K562 (cell line): ENCODE data around the gene TICAM1. TPM values are rescaled to one million over a fixed set of nuclear protein-coding genes. Genes with fewer than 3 reads are reported as not detected.

Experiments
- ADNP ChIP-seq: fragments of 200-800 bp; sonication (Bioruptor generic); IDR thresholded peaks from 2 replicates; pipeline ENCODE4 v1.6.1; 2016; ENCODE audit warnings: missing genetic modification characterization, missing compliant biosample characterization
- CHD4 ChIP-seq: fragments of 200-600 bp; sonication (generic); IDR thresholded peaks from 3 replicates; pipeline ENCODE4 v1.6.1; 2012; ENCODE audit warnings: low read depth, mild to moderate bottlenecking, mixed read lengths, low read length, inconsistent platforms; ENCODE audit not compliant: insufficient read depth, insufficient replicate concordance, poor library complexity, severe bottlenecking
- CSDE1 ChIP-seq, 2 experiments: fragments of 450-650 bp; IDR thresholded peaks; 2 replicates each; pipeline ENCODE4 v1.6.1; 2016; ENCODE audit warnings: mild to moderate bottlenecking in 1 of 2
- DPF2 ChIP-seq: fragments of 450-650 bp; IDR thresholded peaks from 2 replicates; pipeline ENCODE4 v1.6.1; 2016
- HDGF ChIP-seq: fragments of 450-650 bp; IDR thresholded peaks from 2 replicates; pipeline ENCODE4 v1.6.1; 2016
- HEY1 ChIP-seq: fragments of 250-450 bp; sonication (Bioruptor Pico); IDR thresholded peaks from 2 replicates; pipeline ENCODE4 v1.5.0; 2020; ENCODE audit warnings: mild to moderate bottlenecking, moderate library complexity, borderline replicate concordance
- HLTF ChIP-seq: fragments of 450-650 bp; IDR thresholded peaks from 2 replicates; pipeline ENCODE4 v1.6.1; 2016
- NFIC ChIP-seq: fragments of 450-650 bp; IDR thresholded peaks from 2 replicates; pipeline ENCODE4 v1.6.1; 2017; ENCODE audit warnings: mild to moderate bottlenecking, inconsistent platforms
- PCBP2 ChIP-seq: fragments of 200-400 bp; formaldehyde crosslinking; IDR thresholded peaks from 2 replicates; pipeline ENCODE4 v1.6.1; 2018; ENCODE audit warnings: low read length, low read depth, mild to moderate bottlenecking, moderate library complexity; ENCODE audit not compliant: poor library complexity, severe bottlenecking
- PHB2 ChIP-seq: fragments of 450-650 bp; IDR thresholded peaks from 2 replicates; pipeline ENCODE4 v1.6.1; 2017; ENCODE audit warnings: low read depth
- PHF20 ChIP-seq: fragments of 450-650 bp; IDR thresholded peaks from 2 replicates; pipeline ENCODE4 v1.6.1; 2018; ENCODE audit not compliant: partially characterized antibody
- POLR2H ChIP-seq: IDR thresholded peaks from 2 replicates; pipeline ENCODE4 v1.6.1; 2016; ENCODE audit warnings: missing genetic modification characterization, low read depth, mild to moderate bottlenecking, control low read depth, missing compliant biosample characterization, moderate library complexity
- PRPF4 ChIP-seq: fragments of 200-400 bp; formaldehyde crosslinking; IDR thresholded peaks from one replicate; pipeline ENCODE4 v1.6.1; 2017; ENCODE audit warnings: low read length, low read depth, mild to moderate bottlenecking; ENCODE audit not compliant: insufficient read depth, poor library complexity, severe bottlenecking
- RBM39 ChIP-seq: fragments of 200-400 bp; formaldehyde crosslinking; optimal IDR thresholded peaks from 2 replicates; pipeline ENCODE3; 2018; ENCODE audit warnings: low read depth, low read length
- ZNF644 ChIP-seq: fragments of 200-800 bp; sonication (Bioruptor generic); IDR thresholded peaks from 2 replicates; pipeline ENCODE4 v1.6.1; 2016; ENCODE audit warnings: low read depth, missing genetic modification characterization, missing compliant biosample characterization
- polyA plus RNA-seq, 8 experiments: library from polyadenylated mRNA; depleted of rRNA in 4 of 8; stranded (reverse) in 5 of 8; unstranded in 3 of 8; fragments of >200 nt; fragmentation: Nextera tagmentation in 2 of 8; fragmentation: Illumina TruSeq in 1 of 8; extraction: Ambion mirVana in 2 of 8; extraction: Trizol in 1 of 8; gene quantifications; 2 replicates each; pipeline versions ENCODE4 v1.2.1 to v1.2.3, GENCODE V29; 2011 to 2014; ENCODE audit warnings: inconsistent platforms in 1 of 8, missing spikeins in 1 of 8
- total RNA-seq, 7 experiments: library from RNA; depleted of rRNA in 6 of 7; stranded (reverse); fragments of >200 nt in 6 of 7; fragmentation: Illumina TruSeq in 2 of 7; extraction: Trizol in 2 of 7; gene quantifications; 2 replicates each; pipeline versions ENCODE4 v1.2.1 to v1.2.3, GENCODE V29; 2011 to 2021; ENCODE audit warnings: low replicate concordance in 1 of 7
- TF ChIP-seq, protein P1 (sequence below): IDR thresholded peaks from 2 replicates; pipeline ENCODE4 v1.6.1; 2016; ENCODE audit warnings: missing genetic modification characterization, missing compliant biosample characterization
- TF ChIP-seq, protein P2 (sequence below): fragments of 450-650 bp; formaldehyde crosslinking; IDR thresholded peaks from 2 replicates; pipeline ENCODE4 v1.4.0; 2022; ENCODE audit warnings: missing genetic modification characterization
- TF ChIP-seq, protein P3 (sequence below): fragments of 250-450 bp; sonication (Bioruptor Pico); IDR thresholded peaks from 2 replicates; pipeline ENCODE4 v1.5.0; 2020; ENCODE audit warnings: mild to moderate bottlenecking, borderline replicate concordance
- TF ChIP-seq, protein P4 (sequence below), 2 experiments: fragments of 150-350 bp in 1 of 2; IDR thresholded peaks; 2 replicates each; pipeline ENCODE4 v1.6.1; 2012 to 2016; ENCODE audit warnings: low read depth in 2 of 2, low read length in 2 of 2, mild to moderate bottlenecking in 1 of 2, moderate library complexity in 1 of 2

The TICAM1 gene
- total and polyA plus RNA-seq, 9 of the 15 experiments (the other 6 are each of a cell fraction or from before 2014, with no cell fraction given), result 0.07 to 11.6 (median 1.5) TPM

DNA sequence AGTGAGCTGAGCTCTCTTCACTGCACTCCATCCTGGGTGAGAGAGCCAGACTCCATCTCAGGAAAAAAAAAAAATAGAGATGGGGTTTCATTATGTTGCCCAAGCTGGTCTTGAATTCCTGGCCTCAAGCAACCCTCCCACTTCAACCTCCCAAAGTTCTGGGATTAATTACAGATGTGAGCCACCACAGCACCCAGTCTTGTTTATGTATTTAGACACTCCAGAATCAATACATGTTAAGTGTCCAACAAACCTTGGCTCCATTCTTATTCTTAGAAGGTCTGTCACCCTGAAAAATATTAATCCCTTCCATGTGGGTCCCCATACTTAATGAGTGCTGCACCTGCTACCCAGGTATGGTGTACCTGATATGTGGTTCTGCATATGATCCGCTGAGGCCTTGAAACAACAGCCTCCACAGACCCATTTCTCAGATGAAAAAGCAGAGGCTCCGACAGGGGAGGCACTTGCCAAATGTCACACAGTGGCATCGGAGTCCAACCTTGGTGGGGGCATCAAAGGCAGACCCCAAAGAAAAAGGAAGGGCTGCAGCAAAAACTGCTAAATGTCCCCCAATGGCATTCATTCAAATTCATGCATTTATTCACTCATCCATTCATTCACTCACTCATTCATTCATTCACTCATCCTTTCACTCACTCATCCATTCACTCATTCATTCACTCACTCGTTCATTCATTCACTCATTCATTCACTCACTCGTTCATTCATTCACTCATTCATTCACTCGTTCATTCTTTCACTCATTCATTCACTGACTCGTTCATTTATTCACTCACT, 16.7 kb downstream of the TICAM1 start (continued):
- TF ChIP-seq, protein P1, sequence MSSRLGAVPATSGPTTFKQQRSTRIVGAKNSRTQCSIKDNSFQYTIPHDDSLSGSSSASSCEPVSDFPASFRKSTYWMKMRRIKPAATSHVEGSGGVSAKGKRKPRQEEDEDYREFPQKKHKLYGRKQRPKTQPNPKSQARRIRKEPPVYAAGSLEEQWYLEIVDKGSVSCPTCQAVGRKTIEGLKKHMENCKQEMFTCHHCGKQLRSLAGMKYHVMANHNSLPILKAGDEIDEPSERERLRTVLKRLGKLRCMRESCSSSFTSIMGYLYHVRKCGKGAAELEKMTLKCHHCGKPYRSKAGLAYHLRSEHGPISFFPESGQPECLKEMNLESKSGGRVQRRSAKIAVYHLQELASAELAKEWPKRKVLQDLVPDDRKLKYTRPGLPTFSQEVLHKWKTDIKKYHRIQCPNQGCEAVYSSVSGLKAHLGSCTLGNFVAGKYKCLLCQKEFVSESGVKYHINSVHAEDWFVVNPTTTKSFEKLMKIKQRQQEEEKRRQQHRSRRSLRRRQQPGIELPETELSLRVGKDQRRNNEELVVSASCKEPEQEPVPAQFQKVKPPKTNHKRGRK, result peak; percentile 62; the same call in 1 of the 2 replicates
- 0 out of 2 replicates have a peak, but pooled peaks have one; percentile 13 for TF ChIP-seq PHB2
- TF ChIP-seq PHF20, result peak; percentile 53
- TF ChIP-seq PRPF4, result no peak
- TF ChIP-seq RBM39, result no peak
- TF ChIP-seq HLTF, result peak; percentile 66; the same call in 1 of the 2 replicates
- TF ChIP-seq, protein P2, sequence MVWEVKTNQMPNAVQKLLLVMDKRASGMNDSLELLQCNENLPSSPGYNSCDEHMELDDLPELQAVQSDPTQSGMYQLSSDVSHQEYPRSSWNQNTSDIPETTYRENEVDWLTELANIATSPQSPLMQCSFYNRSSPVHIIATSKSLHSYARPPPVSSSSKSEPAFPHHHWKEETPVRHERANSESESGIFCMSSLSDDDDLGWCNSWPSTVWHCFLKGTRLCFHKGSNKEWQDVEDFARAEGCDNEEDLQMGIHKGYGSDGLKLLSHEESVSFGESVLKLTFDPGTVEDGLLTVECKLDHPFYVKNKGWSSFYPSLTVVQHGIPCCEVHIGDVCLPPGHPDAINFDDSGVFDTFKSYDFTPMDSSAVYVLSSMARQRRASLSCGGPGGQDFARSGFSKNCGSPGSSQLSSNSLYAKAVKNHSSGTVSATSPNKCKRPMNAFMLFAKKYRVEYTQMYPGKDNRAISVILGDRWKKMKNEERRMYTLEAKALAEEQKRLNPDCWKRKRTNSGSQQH (CRISPR knock-in tag), result no peak
- TF ChIP-seq PCBP2, result no peak
- no peak for TF ChIP-seq ZNF644 (tag)
- TF ChIP-seq NFIC, result peak; percentile 34; the same call in 1 of the 2 replicates
- peak; percentile 89 for TF ChIP-seq CHD4
- peak; percentile 86 for TF ChIP-seq ADNP
- TF ChIP-seq, protein P3, sequence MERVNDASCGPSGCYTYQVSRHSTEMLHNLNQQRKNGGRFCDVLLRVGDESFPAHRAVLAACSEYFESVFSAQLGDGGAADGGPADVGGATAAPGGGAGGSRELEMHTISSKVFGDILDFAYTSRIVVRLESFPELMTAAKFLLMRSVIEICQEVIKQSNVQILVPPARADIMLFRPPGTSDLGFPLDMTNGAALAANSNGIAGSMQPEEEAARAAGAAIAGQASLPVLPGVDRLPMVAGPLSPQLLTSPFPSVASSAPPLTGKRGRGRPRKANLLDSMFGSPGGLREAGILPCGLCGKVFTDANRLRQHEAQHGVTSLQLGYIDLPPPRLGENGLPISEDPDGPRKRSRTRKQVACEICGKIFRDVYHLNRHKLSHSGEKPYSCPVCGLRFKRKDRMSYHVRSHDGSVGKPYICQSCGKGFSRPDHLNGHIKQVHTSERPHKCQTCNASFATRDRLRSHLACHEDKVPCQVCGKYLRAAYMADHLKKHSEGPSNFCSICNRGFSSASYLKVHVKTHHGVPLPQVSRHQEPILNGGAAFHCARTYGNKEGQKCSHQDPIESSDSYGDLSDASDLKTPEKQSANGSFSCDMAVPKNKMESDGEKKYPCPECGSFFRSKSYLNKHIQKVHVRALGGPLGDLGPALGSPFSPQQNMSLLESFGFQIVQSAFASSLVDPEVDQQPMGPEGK (CRISPR knock-in tag), result no peak
- TF ChIP-seq POLR2H (tag), result no peak
- peak; percentile 12; the same call in 1 of the 2 replicates for TF ChIP-seq DPF2
- TF ChIP-seq HDGF, result peak; percentile 79; the same call in 1 of the 2 replicates
- TF ChIP-seq HEY1, result no peak
- 0 out of 4 replicates have a peak, but pooled peaks of 1 of the 2 experiments have one; percentile 36 for TF ChIP-seq CSDE1 (IDR thresholded peaks at IDR 0.05)
- TF ChIP-seq, protein P4, sequence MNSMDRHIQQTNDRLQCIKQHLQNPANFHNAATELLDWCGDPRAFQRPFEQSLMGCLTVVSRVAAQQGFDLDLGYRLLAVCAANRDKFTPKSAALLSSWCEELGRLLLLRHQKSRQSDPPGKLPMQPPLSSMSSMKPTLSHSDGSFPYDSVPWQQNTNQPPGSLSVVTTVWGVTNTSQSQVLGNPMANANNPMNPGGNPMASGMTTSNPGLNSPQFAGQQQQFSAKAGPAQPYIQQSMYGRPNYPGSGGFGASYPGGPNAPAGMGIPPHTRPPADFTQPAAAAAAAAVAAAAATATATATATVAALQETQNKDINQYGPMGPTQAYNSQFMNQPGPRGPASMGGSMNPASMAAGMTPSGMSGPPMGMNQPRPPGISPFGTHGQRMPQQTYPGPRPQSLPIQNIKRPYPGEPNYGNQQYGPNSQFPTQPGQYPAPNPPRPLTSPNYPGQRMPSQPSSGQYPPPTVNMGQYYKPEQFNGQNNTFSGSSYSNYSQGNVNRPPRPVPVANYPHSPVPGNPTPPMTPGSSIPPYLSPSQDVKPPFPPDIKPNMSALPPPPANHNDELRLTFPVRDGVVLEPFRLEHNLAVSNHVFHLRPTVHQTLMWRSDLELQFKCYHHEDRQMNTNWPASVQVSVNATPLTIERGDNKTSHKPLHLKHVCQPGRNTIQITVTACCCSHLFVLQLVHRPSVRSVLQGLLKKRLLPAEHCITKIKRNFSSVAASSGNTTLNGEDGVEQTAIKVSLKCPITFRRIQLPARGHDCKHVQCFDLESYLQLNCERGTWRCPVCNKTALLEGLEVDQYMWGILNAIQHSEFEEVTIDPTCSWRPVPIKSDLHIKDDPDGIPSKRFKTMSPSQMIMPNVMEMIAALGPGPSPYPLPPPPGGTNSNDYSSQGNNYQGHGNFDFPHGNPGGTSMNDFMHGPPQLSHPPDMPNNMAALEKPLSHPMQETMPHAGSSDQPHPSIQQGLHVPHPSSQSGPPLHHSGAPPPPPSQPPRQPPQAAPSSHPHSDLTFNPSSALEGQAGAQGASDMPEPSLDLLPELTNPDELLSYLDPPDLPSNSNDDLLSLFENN (IDR thresholded peaks at IDR 0.05; ENCODE audit: low read depth in 2 of 2, low read length in 2 of 2), result no peak
